HL-60/S4 treated with retinoic acid at 250 ng/mL for 4 days and 3 days (cell line): Measurements from ENCODE around the gene UNC13A.
"Not testable (repeated sequence)": the region's sequence is repeated elsewhere in the genome, so short reads cannot be mapped to it uniquely, and the experiment has no call there.

Experiments
- in situ Hi-C: fragments of 300-500 bp; cut with MboI; formaldehyde crosslinking; loops from 2 replicates; pipeline ENCODE4 v1.7.0; 2022; ENCODE audit warnings: low sequenced_read_pairs

UNC13A gene

GRCh38 chr19:17606590-17607185 lies 81.5 kb downstream of the UNC13A start:
- in situ Hi-C loops, result no loop called here

DNA sequence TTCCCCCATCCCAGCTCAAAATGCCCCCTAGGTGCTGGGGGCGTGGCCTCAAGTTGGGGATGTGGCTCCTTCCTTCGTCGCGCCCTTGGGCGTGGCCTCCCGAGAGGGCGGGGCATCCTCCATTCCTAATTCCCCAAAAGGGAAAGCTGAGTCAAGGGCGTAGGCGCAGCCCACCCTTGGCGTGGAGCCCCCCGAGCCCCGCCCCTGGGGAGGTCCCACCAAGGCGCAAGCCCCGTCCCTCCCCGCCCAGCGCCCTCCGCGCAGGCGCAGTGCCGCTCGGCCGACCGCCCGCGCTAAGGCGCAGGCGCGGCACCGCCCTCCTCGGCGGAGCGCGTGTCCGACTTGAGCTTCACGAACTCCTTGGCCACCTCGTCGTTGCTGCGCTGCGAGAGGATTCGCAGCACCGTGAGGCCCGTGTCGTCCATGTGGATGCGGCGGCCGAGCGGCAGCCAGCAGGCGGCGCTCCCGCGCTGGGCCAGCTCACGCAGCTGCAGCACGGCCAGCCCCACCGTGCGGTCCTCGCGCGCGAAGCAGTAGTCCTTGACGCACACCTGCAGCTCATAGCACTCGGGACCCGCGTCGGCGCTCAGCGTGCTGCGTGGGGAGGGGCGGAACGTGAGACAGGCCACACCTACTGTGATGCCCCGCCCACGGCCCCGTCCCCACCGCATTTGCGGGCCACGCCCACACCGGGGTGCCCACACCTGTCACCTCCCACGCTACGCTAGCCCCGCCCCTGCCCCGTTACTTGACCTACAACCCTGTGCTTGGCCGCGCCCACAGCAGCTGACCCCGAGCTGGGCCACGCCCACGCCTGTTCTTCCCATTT lies 82.2 kb downstream of the UNC13A start:
- in situ Hi-C loops, result no loop called here

GRCh38 chr19:17605117-17605516 lies 83.0 kb downstream of the UNC13A start:
- in situ Hi-C loops, result no loop called here

DNA sequence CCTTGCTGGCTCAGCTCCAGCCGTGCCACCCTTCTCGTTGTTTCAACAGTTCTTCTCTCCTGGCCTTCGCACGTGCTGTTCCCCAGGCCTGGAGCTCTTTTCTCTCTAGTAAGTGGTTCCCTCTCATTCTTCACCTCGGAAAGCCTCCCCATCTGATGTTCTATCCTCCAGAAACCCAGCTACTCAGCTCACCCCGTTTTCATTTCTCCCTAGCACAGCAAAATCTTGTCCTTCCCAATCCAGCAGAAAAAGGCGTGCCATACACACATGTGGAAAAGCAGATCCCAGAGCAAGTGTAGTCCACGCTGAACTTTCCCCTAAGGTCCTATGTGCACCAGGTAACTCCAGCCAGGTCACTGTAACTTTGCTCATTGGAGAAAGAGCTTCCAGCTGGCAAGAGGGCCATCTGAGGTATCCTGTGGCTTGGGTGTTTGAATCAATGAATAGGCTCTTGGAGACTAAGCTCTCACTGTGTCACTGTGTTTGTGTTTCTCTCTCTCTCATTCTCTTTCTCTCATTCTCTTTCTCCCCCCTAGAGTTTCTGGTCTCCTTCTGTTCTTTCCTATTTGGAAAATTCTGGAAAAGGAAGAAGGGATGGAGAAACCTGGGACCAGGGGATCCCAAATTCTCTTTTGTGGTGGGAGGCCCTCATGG lies 83.7 kb downstream of the UNC13A start:
- in situ Hi-C loops, result no loop called here

DNA sequence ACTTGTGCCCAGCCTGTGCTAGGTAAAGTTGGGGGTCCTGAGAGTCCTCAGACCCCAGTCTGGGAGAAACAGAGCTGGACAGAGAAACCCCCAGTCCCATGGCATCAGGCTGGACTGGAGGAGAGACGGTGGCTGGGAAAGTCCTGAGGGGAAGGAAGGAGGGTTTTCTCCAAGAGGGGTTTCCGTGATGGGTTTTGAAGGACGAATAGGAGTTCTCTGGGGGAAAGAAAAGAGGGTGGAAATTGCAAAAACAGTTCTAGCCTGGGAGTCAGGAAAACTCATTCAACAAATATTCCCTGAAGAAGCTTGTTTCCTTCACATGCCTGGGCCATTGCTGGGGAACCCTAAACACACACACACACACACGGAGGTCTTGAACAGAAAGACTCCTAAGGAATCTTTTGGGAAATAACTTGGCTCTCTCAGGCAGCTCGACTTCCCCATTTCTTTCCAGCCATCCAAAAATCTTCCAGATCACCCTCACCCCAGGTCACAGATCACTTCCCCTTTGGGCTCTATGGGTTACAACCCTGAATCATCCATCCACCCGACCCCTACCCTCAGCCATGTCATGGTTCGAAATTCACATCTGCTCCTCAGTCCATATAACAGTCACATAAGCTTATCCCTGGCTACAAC lies 85.2 kb downstream of the UNC13A start:
- in situ Hi-C loops, result no loop called here

GRCh38 chr19:17602217-17602616 lies 85.9 kb downstream of the UNC13A start:
- in situ Hi-C loops, result no loop called here

DNA sequence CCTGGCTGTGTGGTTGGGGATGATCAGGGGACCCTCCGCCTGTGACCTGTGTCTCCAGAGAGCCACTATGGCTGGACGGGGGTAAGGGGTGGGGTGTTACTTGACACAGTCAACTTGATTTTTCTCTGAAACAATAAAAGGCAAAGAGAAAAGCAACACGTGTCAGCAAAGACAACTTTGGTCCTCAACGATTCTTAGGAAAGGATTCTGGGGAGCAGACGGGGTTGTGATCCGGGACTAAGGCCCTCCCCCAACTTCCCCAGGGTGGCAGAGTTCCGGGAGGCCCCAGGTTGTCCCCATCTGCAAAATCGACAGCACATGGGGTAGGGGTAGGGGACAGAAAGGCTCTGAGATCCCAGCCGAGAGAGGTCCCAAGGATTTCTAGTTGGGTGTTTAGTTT lies 86.5 kb downstream of the UNC13A start:
- in situ Hi-C loops, result no loop called here

DNA sequence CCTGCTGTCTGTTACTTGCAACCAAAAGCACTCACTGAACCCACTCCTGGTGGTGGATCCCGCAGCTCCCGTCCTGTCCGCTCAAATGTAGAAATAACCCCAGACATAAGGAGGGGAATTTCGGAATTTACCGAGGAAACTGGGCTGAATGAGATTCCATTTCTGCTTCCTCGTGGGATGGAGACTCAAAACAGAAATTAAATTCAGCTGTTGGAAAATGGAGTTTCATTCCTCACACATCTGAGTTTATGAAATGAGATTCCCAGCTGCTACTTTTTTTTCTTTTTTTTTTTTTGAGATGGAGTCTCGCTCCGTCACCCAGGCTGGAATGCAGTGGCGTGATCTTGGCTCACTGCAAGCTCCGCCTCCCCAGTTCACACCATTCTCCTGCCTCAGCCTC lies 88.4 kb downstream of the UNC13A start:
- in situ Hi-C loops, result no loop called here

- in situ Hi-C loops, result no loop called here
Observed at GRCh38 chr19:17598953-17599352, 89.2 kb downstream of the UNC13A start.

- in situ Hi-C loops, result not testable (repeated sequence)
Observed at GRCh38 chr19:17598063-17598462, 90.1 kb downstream of the UNC13A start.

- in situ Hi-C loops, result not testable (repeated sequence)
Observed at GRCh38 chr19:17594296-17594695, 93.9 kb downstream of the UNC13A start.

- in situ Hi-C loops, result no loop called here
Observed at GRCh38 chr19:17590866-17591265, 97.3 kb downstream of the UNC13A start.

GRCh38 chr19:17585395-17585794 lies 102.8 kb downstream of the UNC13A start:
- in situ Hi-C loops, result not testable (repeated sequence)

DNA sequence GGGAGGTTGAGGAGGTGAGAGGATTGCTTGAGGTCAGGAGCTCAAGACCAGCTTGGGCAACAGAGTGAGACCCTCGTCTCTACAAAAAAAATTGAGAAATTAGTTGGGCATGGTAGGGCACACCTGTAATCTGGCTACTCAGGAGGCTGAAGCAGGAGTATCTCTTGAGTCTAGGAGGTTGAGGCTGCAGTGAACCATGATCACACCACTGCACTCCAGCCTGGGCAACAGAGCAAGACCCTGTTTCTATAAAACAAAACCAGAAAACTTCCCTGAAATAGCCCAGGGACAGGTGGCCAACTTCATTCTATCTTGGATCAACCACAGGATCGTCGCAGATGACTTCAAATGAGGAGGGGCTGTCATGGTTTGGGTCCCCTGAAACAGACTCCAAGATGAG lies 104.0 kb downstream of the UNC13A start:
- in situ Hi-C loops, result no loop called here

DNA sequence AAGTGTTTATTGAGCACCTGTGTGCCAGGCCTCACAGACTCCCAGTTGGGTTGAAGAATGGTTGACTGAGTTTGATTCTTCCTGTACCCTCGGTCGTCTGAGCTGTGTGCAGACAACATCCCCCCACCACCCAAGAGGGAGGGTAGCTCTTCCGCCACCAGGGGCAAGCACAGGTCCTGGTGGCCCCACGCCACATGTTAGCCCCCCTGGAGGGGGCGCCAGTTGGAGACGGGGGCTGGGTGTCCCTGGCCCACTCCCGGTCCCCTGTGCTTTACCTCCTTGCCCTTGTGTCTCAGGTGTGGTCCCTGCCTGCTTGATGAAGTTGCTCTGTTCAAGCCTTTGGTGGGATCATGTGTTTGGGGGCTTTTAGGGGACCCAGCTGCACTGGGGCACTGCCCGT lies 105.5 kb downstream of the UNC13A start:
- in situ Hi-C loops, result no loop called here

GRCh38 chr19:17581211-17581874 lies 106.8 kb downstream of the UNC13A start:
- in situ Hi-C loops, result no loop called here

DNA sequence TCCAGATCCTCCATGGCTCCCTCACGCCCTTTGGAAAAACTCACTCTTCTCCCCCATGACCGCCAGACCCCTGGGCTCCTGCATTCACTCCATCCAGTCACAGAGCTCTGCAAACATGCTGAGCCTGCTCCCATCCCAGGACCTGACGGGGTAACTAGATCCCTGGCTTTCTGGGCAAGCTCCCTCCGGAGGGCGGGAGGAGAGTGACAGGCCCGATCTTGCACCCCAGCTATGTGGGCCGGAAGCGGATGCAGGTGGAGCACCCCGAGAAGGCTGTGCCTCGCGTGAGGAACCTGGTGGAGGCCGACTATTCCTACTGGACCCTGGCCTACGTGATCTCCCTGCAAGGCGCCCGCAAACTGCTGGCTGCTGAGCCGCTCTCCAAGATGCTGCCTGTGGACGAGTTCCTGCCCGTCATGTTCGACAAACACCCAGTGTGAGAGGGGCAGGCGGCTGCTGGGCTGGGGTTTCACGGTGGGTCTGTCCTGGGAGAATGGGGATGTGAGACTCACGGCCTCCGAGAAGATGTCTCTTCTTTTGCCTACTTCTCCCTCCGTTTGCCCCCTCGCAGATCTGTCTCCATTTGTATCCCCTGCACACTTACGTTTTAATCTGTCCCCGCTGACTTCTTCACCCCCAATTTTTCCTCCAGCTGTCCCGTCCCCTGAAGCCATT lies 107.5 kb downstream of the UNC13A start:
- in situ Hi-C loops, result no loop called here

DNA sequence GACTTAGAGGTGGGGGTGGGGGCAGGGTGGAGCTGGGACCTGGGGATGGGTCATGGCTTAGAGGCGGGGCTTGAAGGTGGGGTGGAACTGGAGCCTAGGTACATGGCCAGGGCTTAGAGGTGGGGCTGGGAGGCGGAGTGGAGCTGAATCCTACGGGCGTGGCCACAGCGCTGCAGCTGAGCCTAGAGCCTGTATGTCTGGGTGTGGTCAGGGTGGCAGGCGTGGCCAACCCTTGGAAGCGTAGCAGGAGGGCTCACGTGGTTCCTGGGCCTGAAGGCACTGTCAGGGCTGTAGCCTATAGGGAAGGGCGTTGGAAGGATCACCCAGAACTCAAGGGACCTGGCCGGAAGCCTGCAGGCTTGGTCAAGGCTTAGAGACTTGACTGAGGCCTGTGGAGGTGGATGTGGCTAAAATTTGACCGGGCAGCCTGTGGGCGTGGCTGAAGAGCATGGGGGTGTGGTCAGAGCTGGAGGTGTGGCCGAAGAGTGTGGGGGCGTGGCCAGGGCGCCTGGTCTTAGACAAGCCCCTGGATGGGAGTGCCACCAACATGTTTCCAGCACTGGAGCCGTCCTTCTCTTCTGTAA lies 108.4 kb downstream of the UNC13A start:
- in situ Hi-C loops, result no loop called here

GRCh38 chr19:17577457-17578097 lies 110.6 kb downstream of the UNC13A start:
- in situ Hi-C loops, result no loop called here
